Loucy (cell line): ENCODE data around the gene FCHSD2.

Experiments used
- H2AFZ ChIP-seq: fragments of 200-600 bp; sonication (generic); 2 replicates; pipeline ENCODE4 v1.6.0; 2016; ENCODE audit warnings: antibody characterized with exemption, mild to moderate bottlenecking, low read length, moderate library complexity
- H3F3A ChIP-seq: fragments of 200-600 bp; 2 replicates; pipeline ENCODE4 v1.6.0; 2016; ENCODE audit warnings: antibody characterized with exemption, low read depth, mild to moderate bottlenecking
- H3K27me3 ChIP-seq: fragments of 200-600 bp; sonication (generic); 2 replicates; pipeline ENCODE4 v1.6.1; 2014; ENCODE audit warnings: low read length, mild to moderate bottlenecking; ENCODE audit not compliant: insufficient read depth, poor library complexity, severe bottlenecking
- H3K36me3 ChIP-seq: fragments of 200-600 bp; sonication (generic); 2 replicates; pipeline ENCODE4 v1.6.1; 2016; ENCODE audit warnings: low read length; ENCODE audit not compliant: insufficient read depth
- H3K4me1 ChIP-seq: fragments of 200-600 bp; sonication (generic); 2 replicates; pipeline ENCODE4 v1.5.1; 2014; ENCODE audit warnings: low read length, mild to moderate bottlenecking; ENCODE audit not compliant: insufficient read depth, poor library complexity, severe bottlenecking
- H3K4me2 ChIP-seq: fragments of 200-600 bp; sonication (generic); 2 replicates; pipeline ENCODE4 v1.6.0; 2014; ENCODE audit warnings: antibody characterized with exemption, low read length, low read depth, mild to moderate bottlenecking; ENCODE audit not compliant: poor library complexity, severe bottlenecking
- H3K4me3 ChIP-seq: fragments of 200-600 bp; sonication (generic); 2 replicates; pipeline ENCODE4 v1.5.1; 2014; ENCODE audit warnings: low read length, mild to moderate bottlenecking, mixed read lengths; ENCODE audit not compliant: poor library complexity, severe bottlenecking
- H3K79me2 ChIP-seq: fragments of 200-600 bp; sonication (generic); 2 replicates; pipeline ENCODE4 v1.6.1; 2014; ENCODE audit warnings: low read length; ENCODE audit not compliant: insufficient read depth
- H3K9ac ChIP-seq: fragments of 200-600 bp; sonication (generic); 2 replicates; pipeline ENCODE4 v1.6.0; 2014; ENCODE audit warnings: mild to moderate bottlenecking, low read depth, low read length, moderate library complexity; ENCODE audit not compliant: poor library complexity, severe bottlenecking
- H3K9me2 ChIP-seq: fragments of 200-600 bp; sonication (generic); replicated peaks from 2 replicates; pipeline ENCODE4 v1.6.1; 2016; ENCODE audit warnings: low read depth, low read length, mixed read lengths
- H3K9me3 ChIP-seq: fragments of 200-600 bp; sonication (generic); 2 replicates; pipeline ENCODE4 v1.6.1; 2014; ENCODE audit warnings: mild to moderate bottlenecking, antibody characterized with exemption, low read length, low read depth; ENCODE audit not compliant: insufficient read depth
- H4K20me1 ChIP-seq: fragments of 200-600 bp; sonication (generic); 2 replicates; pipeline ENCODE4 v1.6.0; 2014; ENCODE audit warnings: antibody characterized with exemption, low read length, mild to moderate bottlenecking; ENCODE audit not compliant: insufficient read depth, poor library complexity, severe bottlenecking
- EZH2phosphoT487 ChIP-seq: fragments of 200-600 bp; IDR thresholded peaks from 2 replicates; pipeline ENCODE4 v1.6.1; 2018; ENCODE audit warnings: antibody characterized with exemption, mild to moderate bottlenecking, moderate library complexity, borderline replicate concordance
- TF ChIP-seq, protein P1 (sequence below): fragments of 200-600 bp; sonication (generic); conservative IDR thresholded peaks from 2 replicates; pipeline ENCODE4 v1.5.1; 2014; ENCODE audit warnings: mild to moderate bottlenecking, antibody characterized with exemption, low read length

Gene FCHSD2

DNA sequence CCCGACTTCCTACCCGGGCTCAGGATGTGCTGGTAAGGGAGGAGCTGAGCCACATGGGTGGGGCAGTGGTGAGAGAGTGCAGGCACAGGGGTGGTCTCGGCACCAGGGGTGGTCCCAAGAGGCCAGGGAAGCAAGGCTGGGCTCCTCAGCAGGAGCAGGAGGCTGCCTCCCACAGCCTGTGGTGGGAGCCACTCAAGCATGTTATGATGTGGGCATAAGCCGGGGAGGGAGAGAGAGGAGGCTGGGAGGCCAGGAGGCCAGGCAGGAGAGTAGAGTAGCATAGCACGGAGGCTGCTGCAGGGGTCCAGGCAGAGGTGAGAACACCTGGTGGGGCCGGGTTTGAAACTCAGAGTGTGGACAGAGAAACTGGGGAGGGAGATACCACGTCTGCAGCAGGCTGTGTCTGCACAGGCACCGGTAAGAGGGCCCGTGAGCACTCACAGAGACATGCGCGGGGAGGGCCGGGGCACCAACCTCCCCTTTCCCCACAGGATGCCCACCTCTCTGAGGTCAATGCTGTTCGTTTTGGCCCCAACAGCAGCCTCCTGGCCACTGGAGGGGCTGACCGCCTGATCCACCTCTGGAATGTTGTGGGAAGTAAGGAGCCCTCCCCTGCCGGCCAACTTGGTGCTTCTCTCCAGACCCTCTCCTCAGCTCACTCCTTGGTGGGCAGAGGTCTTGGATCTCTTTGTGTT, 317.2 kb downstream of the FCHSD2 start:
- Histone ChIP-seq H3K27me3 (no peaks in the 10 kb centered on the region), H2AFZ (no peak overlapping the region), H3K9me2 (no peaks in the 10 kb centered on the region), H3K79me2 (no peaks in the 10 kb centered on the region; the same call in 1 of the 2 replicates), H3F3A (no peaks in the 10 kb centered on the region), H3K4me2 (no peak overlapping the region), H3K9me3 (no peaks in the 10 kb centered on the region), H3K4me3 (no peak overlapping the region), H4K20me1 (no peaks in the 10 kb centered on the region), H3K36me3 (peaks cover 55% of the 10 kb centered on the region; the same call in 1 of the 2 replicates), H3K4me1 (no peaks in the 10 kb centered on the region), H3K9ac (no peak overlapping the region)
- TF ChIP-seq, protein P1, sequence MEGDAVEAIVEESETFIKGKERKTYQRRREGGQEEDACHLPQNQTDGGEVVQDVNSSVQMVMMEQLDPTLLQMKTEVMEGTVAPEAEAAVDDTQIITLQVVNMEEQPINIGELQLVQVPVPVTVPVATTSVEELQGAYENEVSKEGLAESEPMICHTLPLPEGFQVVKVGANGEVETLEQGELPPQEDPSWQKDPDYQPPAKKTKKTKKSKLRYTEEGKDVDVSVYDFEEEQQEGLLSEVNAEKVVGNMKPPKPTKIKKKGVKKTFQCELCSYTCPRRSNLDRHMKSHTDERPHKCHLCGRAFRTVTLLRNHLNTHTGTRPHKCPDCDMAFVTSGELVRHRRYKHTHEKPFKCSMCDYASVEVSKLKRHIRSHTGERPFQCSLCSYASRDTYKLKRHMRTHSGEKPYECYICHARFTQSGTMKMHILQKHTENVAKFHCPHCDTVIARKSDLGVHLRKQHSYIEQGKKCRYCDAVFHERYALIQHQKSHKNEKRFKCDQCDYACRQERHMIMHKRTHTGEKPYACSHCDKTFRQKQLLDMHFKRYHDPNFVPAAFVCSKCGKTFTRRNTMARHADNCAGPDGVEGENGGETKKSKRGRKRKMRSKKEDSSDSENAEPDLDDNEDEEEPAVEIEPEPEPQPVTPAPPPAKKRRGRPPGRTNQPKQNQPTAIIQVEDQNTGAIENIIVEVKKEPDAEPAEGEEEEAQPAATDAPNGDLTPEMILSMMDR = no peak
- TF ChIP-seq EZH2phosphoT487 = no peak

DNA sequence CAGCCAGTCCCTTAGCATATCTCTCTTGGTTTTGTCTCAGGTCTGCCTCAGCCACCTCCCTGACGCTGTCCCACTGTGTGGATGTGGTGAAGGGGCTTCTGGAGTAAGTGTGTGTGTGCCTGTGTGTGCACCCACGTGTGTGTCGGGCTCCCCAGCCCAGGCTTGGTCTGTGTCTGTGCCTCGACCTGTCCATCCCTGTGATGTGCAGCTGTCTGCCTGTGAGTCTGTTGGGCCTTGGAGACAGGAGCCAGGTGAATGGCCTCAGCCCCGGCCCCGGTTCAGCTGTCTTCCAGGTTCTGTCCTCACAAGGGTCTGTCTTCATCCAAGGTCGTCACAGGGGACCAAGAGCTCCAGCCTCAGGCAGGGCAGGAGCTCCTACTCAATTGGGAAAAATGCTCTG, 318.1 kb downstream of the FCHSD2 start:
- H3K4me2 ChIP-seq = no peak overlapping the region
- peaks cover 51% of the 10 kb centered on the region; the same call in 1 of the 2 replicates for H3K36me3 ChIP-seq
- H3K9ac ChIP-seq = no peak overlapping the region
- H3K9me3 ChIP-seq = no peaks in the 10 kb centered on the region
- H3K27me3 ChIP-seq = no peaks in the 10 kb centered on the region
- no peaks in the 10 kb centered on the region for H3K4me1 ChIP-seq
- TF ChIP-seq, protein P1 = no peak
- TF ChIP-seq EZH2phosphoT487 = no peak
- no peaks in the 10 kb centered on the region for H3K9me2 ChIP-seq
- H3F3A ChIP-seq = no peaks in the 10 kb centered on the region
- no peak overlapping the region for H2AFZ ChIP-seq
- H3K79me2 ChIP-seq = peaks cover under 1% of the 10 kb centered on the region; the same call in 1 of the 2 replicates
- no peaks in the 10 kb centered on the region for H4K20me1 ChIP-seq
- no peak overlapping the region for H3K4me3 ChIP-seq

DNA sequence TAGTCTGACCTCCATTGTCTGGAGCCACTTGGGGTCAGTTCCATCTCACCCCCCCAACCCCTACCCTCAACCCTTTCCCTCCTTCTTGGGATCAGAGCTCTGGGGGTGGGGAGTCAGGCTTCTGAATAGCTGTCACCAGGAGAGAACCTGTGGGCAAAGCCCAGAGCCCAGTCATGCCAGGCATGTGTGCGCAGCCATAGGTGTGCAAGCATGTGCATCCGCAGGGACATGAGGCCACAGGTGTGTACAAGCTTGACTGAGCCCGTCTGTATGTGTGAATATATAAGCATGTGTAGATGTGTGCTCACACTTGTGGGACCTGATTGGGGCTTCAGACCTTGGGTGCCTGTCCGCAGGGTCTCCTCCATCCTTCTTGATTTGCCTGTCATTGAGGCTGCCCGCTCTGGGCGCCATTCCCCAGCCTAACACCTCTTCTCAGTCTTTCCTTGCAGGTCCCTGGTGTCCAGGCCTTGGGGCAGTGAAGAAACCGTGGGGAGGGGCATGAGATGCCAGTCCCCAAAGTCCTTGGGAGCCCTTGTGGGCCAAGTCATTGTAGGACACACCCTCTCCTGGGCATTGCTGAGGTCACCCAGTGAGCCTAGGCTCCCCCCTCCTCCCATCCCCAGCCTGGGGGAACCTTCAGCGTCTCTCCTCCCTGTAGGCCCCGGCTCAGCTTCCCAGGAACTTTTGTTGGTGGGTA, 318.9 kb downstream of the FCHSD2 start:
- Histone ChIP-seq H3K27me3 (no peaks in the 10 kb centered on the region), H3K36me3 (peaks cover 52% of the 10 kb centered on the region; the same call in 1 of the 2 replicates), H3F3A (no peaks in the 10 kb centered on the region), H3K9me3 (no peaks in the 10 kb centered on the region), H3K4me2 (no peak overlapping the region), H2AFZ (no peak overlapping the region), H4K20me1 (peaks cover 4% of the 10 kb centered on the region), H3K9ac (no peak overlapping the region), H3K4me3 (no peak overlapping the region), H3K9me2 (no peaks in the 10 kb centered on the region), H3K79me2 (peaks cover 8% of the 10 kb centered on the region; the same call in 1 of the 2 replicates), H3K4me1 (peaks cover 2% of the 10 kb centered on the region)
- no peak for TF ChIP-seq EZH2phosphoT487
- TF ChIP-seq, protein P1 = no peak
